Measurements from ENCODE around the gene HAGH. TPM values are rescaled to one million over a fixed set of nuclear protein-coding genes. Genes with fewer than 3 reads are reported as not detected.

The HAGH gene
- polyA plus RNA-seq, 3 donors, result 35.4 to 44.8 (median 40.1) TPM

- DNase-seq (ENCODE audit: low read depth in 3 of 3, low spot score in 2 of 3), result no peak
Measured at GRCh38 chr16:1765826-1766225, 60.8 kb downstream of the HAGH start.

GRCh38 chr16:1764971-1765370 is 61.7 kb downstream of the HAGH start:
- no peak for DNase-seq (ENCODE audit: low read depth in 3 of 3, low spot score in 2 of 3)

GRCh38 chr16:1763521-1764511 is 62.8 kb downstream of the HAGH start:
- no peak for DNase-seq (ENCODE audit: low read depth in 3 of 3, low spot score in 2 of 3)

- DNase-seq (ENCODE audit: low read depth in 3 of 3, low spot score in 2 of 3), result no peak
Measured at GRCh38 chr16:1762879-1763520, 63.6 kb downstream of the HAGH start.

GRCh38 chr16:1762196-1762878 is 64.3 kb downstream of the HAGH start:
- no peak for DNase-seq (ENCODE audit: low read depth in 3 of 3, low spot score in 2 of 3)

- no peak for DNase-seq (ENCODE audit: low read depth in 3 of 3, low spot score in 2 of 3)
Measured at GRCh38 chr16:1761751-1762150, 64.9 kb downstream of the HAGH start.

GRCh38 chr16:1760911-1761310 is 65.7 kb downstream of the HAGH start:
- no peak for DNase-seq (ENCODE audit: low read depth in 3 of 3, low spot score in 2 of 3)

- DNase-seq (ENCODE audit: low read depth in 3 of 3, low spot score in 2 of 3), result no peak
Measured at GRCh38 chr16:1759511-1759910, 67.1 kb downstream of the HAGH start.

- no peak for DNase-seq (ENCODE audit: low read depth in 3 of 3, low spot score in 2 of 3)
Measured at GRCh38 chr16:1758923-1759322, 67.7 kb downstream of the HAGH start.

- DNase-seq (ENCODE audit: low read depth in 3 of 3, low spot score in 2 of 3), result no peak
Measured at GRCh38 chr16:1757714-1758461, 68.7 kb downstream of the HAGH start.

Other genes with a start within 250 kb of the HAGH start
- 10 to 100 TPM; 33.9 to 39.1 (median 34.0) TPM for gene IFT140, start 214.8 kb downstream of the HAGH start, polyA plus RNA-seq (ENCODE audit: insufficient read length in 3 of 3)
- gene CRAMP1, start 214.5 kb downstream of the HAGH start, polyA plus RNA-seq (ENCODE audit: insufficient read length in 3 of 3), result 10 to 100 TPM; 16.0 to 17.6 (median 16.4) TPM
- gene JPT2, start 148.5 kb downstream of the HAGH start, polyA plus RNA-seq (ENCODE audit: insufficient read length in 3 of 3), result 10 to 100 TPM; 80.4 to 87.2 (median 81.1) TPM
- 10 to 100 TPM; 28.6 to 39.6 (median 36.3) TPM for gene MAPK8IP3, start 120.6 kb downstream of the HAGH start, polyA plus RNA-seq (ENCODE audit: insufficient read length in 3 of 3)
- 10 to 100 TPM; 18.8 to 22.1 (median 19.4) TPM for gene NME3, start 55.3 kb downstream of the HAGH start, polyA plus RNA-seq (ENCODE audit: insufficient read length in 3 of 3)
- 1 to 10 TPM; 5.1 to 5.5 (median 5.2) TPM for gene EME2, start 54.0 kb downstream of the HAGH start, polyA plus RNA-seq (ENCODE audit: insufficient read length in 3 of 3)
- 10 to 100 TPM; 58.1 to 69.6 (median 65.0) TPM for gene MRPS34, start 53.7 kb downstream of the HAGH start, polyA plus RNA-seq (ENCODE audit: insufficient read length in 3 of 3)
- gene SPSB3, start 44.3 kb downstream of the HAGH start, polyA plus RNA-seq (ENCODE audit: insufficient read length in 3 of 3), result 10 to 100 TPM; 30.8 to 35.7 (median 32.5) TPM
- 10 to 100 TPM; 31.1 to 38.7 (median 31.5) TPM for gene NUBP2, start 43.9 kb downstream of the HAGH start, polyA plus RNA-seq (ENCODE audit: insufficient read length in 3 of 3)
- gene IGFALS, start 33.1 kb downstream of the HAGH start, polyA plus RNA-seq (ENCODE audit: insufficient read length in 3 of 3), result 1 to 10 TPM; 1.3 to 2.0 (median 2.0) TPM
- 10 to 100 TPM; 36.6 to 50.7 (median 48.3) TPM for gene FAHD1, start 381 bp upstream of the HAGH start, polyA plus RNA-seq (ENCODE audit: insufficient read length in 3 of 3)
- gene MEIOB, start 45.3 kb upstream of the HAGH start, polyA plus RNA-seq (ENCODE audit: insufficient read length in 3 of 3), result 1 to 10 TPM; 1.1 to 1.3 (median 1.3) TPM
- under 1 TPM; 0.12 to 0.24 (median 0.17) TPM for gene HS3ST6, start 91.6 kb upstream of the HAGH start, polyA plus RNA-seq (ENCODE audit: insufficient read length in 3 of 3)
- 10 to 100 TPM; 63.0 to 70.1 (median 65.2) TPM for gene MSRB1, start 116.4 kb upstream of the HAGH start, polyA plus RNA-seq (ENCODE audit: insufficient read length in 3 of 3)
- gene RPL3L, start 127.9 kb upstream of the HAGH start, polyA plus RNA-seq (ENCODE audit: insufficient read length in 3 of 3), result under 1 TPM; 0.10 to 0.17 (median 0.16) TPM
- 100 to 1,000 TPM; 127 to 137 (median 129) TPM for gene NDUFB10, start 132.7 kb upstream of the HAGH start, polyA plus RNA-seq (ENCODE audit: insufficient read length in 3 of 3)
- 1,000 to 10,000 TPM; 1,774 to 1,944 (median 1,840) TPM for gene RPS2, start 138.0 kb upstream of the HAGH start, polyA plus RNA-seq (ENCODE audit: insufficient read length in 3 of 3)
- gene RNF151, start 140.0 kb upstream of the HAGH start, polyA plus RNA-seq (ENCODE audit: insufficient read length in 3 of 3), result not detected
- gene TBL3, start 145.2 kb upstream of the HAGH start, polyA plus RNA-seq (ENCODE audit: insufficient read length in 3 of 3), result 10 to 100 TPM; 27.4 to 34.3 (median 32.0) TPM
- gene NOXO1, start 154.6 kb upstream of the HAGH start, polyA plus RNA-seq (ENCODE audit: insufficient read length in 3 of 3), result under 1 TPM; 0.37 to 0.79 (median 0.60) TPM
- 10 to 100 TPM; 20.5 to 22.0 (median 21.1) TPM for gene GFER, start 157.4 kb upstream of the HAGH start, polyA plus RNA-seq (ENCODE audit: insufficient read length in 3 of 3)
- 1 to 10 TPM; 1.3 to 1.9 (median 1.4) TPM for gene SYNGR3, start 163.1 kb upstream of the HAGH start, polyA plus RNA-seq (ENCODE audit: insufficient read length in 3 of 3)
- gene ZNF598, start 183.0 kb upstream of the HAGH start, polyA plus RNA-seq (ENCODE audit: insufficient read length in 3 of 3), result 10 to 100 TPM; 14.2 to 16.4 (median 15.4) TPM
- 1 to 10 TPM; 1.7 to 6.0 (median 3.9) TPM for gene NPW, start 193.0 kb upstream of the HAGH start, polyA plus RNA-seq (ENCODE audit: insufficient read length in 3 of 3)
- 100 to 1,000 TPM in 1 of 3 donors, 10 to 100 TPM in 2; 82.6 to 106 (median 88.6) TPM for gene NHERF2, start 200.1 kb upstream of the HAGH start, polyA plus RNA-seq (ENCODE audit: insufficient read length in 3 of 3)
- gene NTHL1, start 221.0 kb upstream of the HAGH start, polyA plus RNA-seq (ENCODE audit: insufficient read length in 3 of 3), result 10 to 100 TPM; 15.4 to 17.7 (median 16.9) TPM
- gene TSC2, start 221.2 kb upstream of the HAGH start, polyA plus RNA-seq (ENCODE audit: insufficient read length in 3 of 3), result 100 to 1,000 TPM in 2 of 3 donors, 10 to 100 TPM in 1; 98.9 to 117 (median 108) TPM

Measured in right renal cortex interstitium (tissue), 3 donors.